22Rv1 (cell line): Measurements from ENCODE around the gene APEX2.
A peak's percentile ranks its signal among the peaks of the same experiment; 100 is the strongest.

ENCODE experiments used
- CTCF ChIP-seq: fragments of 450-650 bp; IDR thresholded peaks from 2 replicates; pipeline ENCODE4 v1.5.1; 2017; ENCODE audit warnings: mild to moderate bottlenecking
- ZFX ChIP-seq: fragments of 450-650 bp; IDR thresholded peaks from 2 replicates; pipeline ENCODE4 v1.6.1; 2017; ENCODE audit warnings: antibody characterized with exemption, borderline replicate concordance

GRCh38 chrX:55057675-55058249 is 57.6 kb downstream of the APEX2 start:
- peak; percentile 76 for TF ChIP-seq CTCF
- TF ChIP-seq ZFX, result no peak
